Activated CD4-positive, alpha-beta memory T cell treated with anti-CD3 and anti-CD28 coated beads, Interleukin-2, amount 10 ng/mL, durations not matched to agents 7 days and 5 days (primary cell): ENCODE data around the gene DUSP15. TPM values are rescaled to one million over a fixed set of nuclear protein-coding genes. Genes with fewer than 3 reads are reported as not detected.

ENCODE experiments used
- total RNA-seq, 2 experiments: library from RNA; stranded (reverse); gene quantifications; one replicate each; pipeline ENCODE4 v1.2.3, GENCODE V29; 2021

Gene DUSP15
- total RNA-seq, 2 experiments from 2014 or later, result not detected

Other genes starting within 250 kb of the DUSP15 start
- gene COX4I2, start 232.6 kb downstream of the DUSP15 start, total RNA-seq, result not detected
- gene BCL2L1, start 147.7 kb downstream of the DUSP15 start, total RNA-seq, result 10 to 100 TPM; 67.7 to 72.5 TPM
- gene TPX2, start 131.2 kb downstream of the DUSP15 start, total RNA-seq, result 100 to 1,000 TPM; 137 to 138 TPM
- gene MYLK2, start 51.2 kb downstream of the DUSP15 start, total RNA-seq, result under 1 TPM; 0.33 to 0.45 TPM
- not detected for gene FOXS1, start 24.9 kb downstream of the DUSP15 start, total RNA-seq
- not detected for gene TTLL9, start 107 bp upstream of the DUSP15 start, total RNA-seq
- 10 to 100 TPM; 10.8 TPM for gene PDRG1, start 81.5 kb upstream of the DUSP15 start, total RNA-seq
- gene XKR7, start 97.6 kb upstream of the DUSP15 start, total RNA-seq, result not detected
- gene CCM2L, start 139.9 kb upstream of the DUSP15 start, total RNA-seq, result not detected
- gene HCK, start 181.7 kb upstream of the DUSP15 start, total RNA-seq, result under 1 TPM; 0.10 to 0.35 TPM
- 10 to 100 TPM; 37.6 to 38.6 TPM for gene TM9SF4, start 239.2 kb upstream of the DUSP15 start, total RNA-seq